Mesodermal cell (in vitro differentiated cells): ENCODE measurements around the gene RAP1GAP.

ENCODE experiments used
- H3K27ac ChIP-seq: 2 replicates; pipeline ENCODE4 v1.7.0; 2013; ENCODE audit warnings: mild to moderate bottlenecking, low read depth, low read length, moderate library complexity; ENCODE audit not compliant: severe bottlenecking
- H3K36me3 ChIP-seq: 2 replicates; pipeline ENCODE4 v1.7.1; 2013; ENCODE audit warnings: mild to moderate bottlenecking, low read length, moderate library complexity; ENCODE audit not compliant: control insufficient read depth, insufficient read depth
- H3K4me1 ChIP-seq: one replicate; pipeline ENCODE4 v1.7.1; 2013; ENCODE audit warnings: mild to moderate bottlenecking, low read length; ENCODE audit not compliant: insufficient read depth, control insufficient read depth, poor library complexity, severe bottlenecking
- H3K4me3 ChIP-seq: 2 replicates; pipeline ENCODE4 v1.7.0; 2013; ENCODE audit warnings: low read length, control low read depth, mild to moderate bottlenecking; ENCODE audit not compliant: insufficient read depth, poor library complexity, severe bottlenecking; ENCODE audit errors: extremely low read depth
- H3K9me3 ChIP-seq: 2 replicates; pipeline ENCODE4 v1.7.1; 2013; ENCODE audit warnings: mild to moderate bottlenecking, low read length, moderate library complexity; ENCODE audit not compliant: control insufficient read depth
- WGBS, 2 experiments: methylation state at CpG; one replicate each; pipeline ENCODE4 v1.1.5; 2013; ENCODE audit warnings: missing lambda C conversion rate in 2 of 2; ENCODE audit not compliant: insufficient coverage in 2 of 2; 5-methylcytosine and 5-hydroxymethylcytosine counted together

Gene RAP1GAP

DNA sequence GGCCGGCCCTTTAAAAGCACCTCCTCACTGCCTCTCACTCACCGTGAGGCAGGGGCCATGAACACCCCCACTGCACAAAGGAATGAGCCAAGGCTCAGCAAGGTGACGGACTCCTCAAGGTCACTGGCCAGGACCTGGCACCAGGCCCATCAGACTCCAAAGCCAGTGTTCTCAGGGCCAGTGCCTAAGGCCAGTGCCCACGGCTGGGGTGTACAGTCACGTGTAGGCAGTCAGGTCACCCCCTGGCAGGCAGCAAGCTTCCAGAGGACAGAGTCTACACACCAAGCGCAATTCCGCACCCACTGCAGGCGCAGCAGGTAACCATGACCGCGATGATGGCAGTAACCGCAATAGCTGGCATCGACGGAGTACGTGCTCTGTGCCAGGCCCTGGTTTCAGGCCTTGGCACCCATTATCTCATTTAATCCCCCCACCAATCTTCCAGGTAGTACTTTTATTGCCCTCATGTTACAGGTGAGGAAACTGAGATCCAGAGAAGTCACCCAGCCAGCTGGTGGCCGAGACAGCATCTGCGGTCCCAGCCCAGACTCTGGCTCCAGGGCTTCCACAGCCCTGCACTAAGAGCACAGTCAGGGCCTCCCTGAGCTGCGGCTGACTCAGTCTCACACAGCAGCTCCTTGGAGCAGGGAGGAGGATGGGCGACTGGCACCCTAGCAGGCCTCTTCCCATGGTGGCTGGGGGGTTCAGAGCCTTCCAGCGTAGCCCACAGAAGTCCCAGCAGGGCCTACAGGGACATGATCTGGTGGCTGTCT is 27.0 kb downstream of the RAP1GAP start:
- Histone ChIP-seq H3K36me3 (no peaks in the 10 kb centered on the region), H3K4me3 (no peak overlapping the region), H3K4me1 (peaks cover 13% of the 10 kb centered on the region), H3K9me3 (no peaks in the 10 kb centered on the region), H3K27ac (no peak overlapping the region)
- WGBS, 2 experiments = 88 to 90% methylated on average over 16 of the region's 19 CpGs

DNA sequence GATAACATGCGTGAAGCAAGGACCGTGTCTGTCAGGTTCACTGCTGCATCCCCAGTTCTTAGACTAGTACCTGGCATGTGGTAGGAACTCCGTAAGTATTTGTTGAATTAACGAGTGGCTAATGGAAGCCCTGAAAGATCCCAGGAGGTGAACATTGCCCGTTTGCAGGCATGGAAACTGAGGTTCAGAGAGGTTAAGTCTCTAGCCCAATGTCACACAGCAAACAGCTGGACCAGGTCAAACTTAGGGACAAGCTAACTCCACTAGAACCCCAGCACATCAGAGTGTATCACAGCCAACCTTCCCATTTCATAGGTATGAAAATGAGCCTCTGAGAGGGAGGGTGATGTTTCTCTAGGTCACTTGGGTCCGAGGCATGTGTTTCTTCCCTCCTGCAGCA is 27.6 kb downstream of the RAP1GAP start:
- no peak overlapping the region for H3K4me3 ChIP-seq
- 87 to 98% methylated on average over 5 to 6 of the region's 6 CpGs for WGBS, 2 experiments
- no peak overlapping the region for H3K27ac ChIP-seq

DNA sequence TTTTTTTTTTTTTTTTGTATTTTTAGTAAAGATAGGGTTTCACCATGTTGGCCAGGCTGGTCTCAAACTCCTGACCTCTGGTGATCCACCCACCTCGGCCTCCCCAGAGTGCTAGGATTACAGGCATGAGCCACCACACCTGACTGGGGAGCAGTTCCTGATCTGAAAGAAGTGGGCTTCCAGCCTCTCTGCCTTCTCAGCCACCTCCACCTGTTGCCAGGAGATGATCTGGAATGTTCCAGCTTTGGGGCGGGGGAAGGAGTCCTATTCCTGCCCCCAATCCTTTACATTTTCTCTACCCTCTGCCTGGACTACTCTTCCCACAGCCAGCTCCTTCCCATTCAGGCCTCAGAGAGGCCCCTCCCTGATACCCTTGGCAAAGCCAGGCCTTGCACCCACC is 28.1 kb downstream of the RAP1GAP start:
- Histone ChIP-seq H3K36me3 (no peaks in the 10 kb centered on the region), H3K4me3 (no peak overlapping the region), H3K9me3 (no peaks in the 10 kb centered on the region), H3K27ac (no peak overlapping the region), H3K4me1 (peaks cover 13% of the 10 kb centered on the region)
- WGBS, 2 experiments = 89 to 91% methylated on average over 1 to 2 of the region's 2 CpGs

More for the DNA sequence above, 27.6 kb downstream of the RAP1GAP start:
- Histone ChIP-seq H3K36me3 (no peaks in the 10 kb centered on the region), H3K9me3 (no peaks in the 10 kb centered on the region), H3K4me1 (peaks cover 13% of the 10 kb centered on the region)

DNA sequence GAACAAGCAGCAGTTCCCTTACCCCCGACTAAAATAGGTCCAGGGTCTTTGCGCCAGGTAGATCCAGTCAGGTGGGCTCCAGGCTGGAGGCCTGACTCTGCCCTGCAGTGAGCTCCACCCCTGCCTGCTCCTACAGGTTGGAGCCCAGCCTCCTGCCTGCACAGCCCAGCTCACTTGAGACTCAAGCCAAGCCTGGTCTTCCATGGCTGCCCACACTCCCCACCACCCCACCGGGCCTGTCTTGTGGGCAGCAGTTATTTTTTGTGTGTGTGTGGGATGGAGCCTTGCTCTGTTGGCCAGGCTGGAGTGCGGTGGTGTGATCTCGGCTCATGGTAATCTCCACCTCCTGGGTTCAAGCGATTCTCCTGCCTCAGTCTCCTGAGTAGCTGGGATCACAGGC is 28.5 kb downstream of the RAP1GAP start:
- Histone ChIP-seq H3K9me3 (no peaks in the 10 kb centered on the region), H3K4me3 (no peak overlapping the region), H3K27ac (no peak overlapping the region), H3K4me1 (peaks cover 13% of the 10 kb centered on the region), H3K36me3 (no peaks in the 10 kb centered on the region)
- 88 to 100% methylated on average over 1 to 4 of the region's 6 CpGs for WGBS, 2 experiments

DNA sequence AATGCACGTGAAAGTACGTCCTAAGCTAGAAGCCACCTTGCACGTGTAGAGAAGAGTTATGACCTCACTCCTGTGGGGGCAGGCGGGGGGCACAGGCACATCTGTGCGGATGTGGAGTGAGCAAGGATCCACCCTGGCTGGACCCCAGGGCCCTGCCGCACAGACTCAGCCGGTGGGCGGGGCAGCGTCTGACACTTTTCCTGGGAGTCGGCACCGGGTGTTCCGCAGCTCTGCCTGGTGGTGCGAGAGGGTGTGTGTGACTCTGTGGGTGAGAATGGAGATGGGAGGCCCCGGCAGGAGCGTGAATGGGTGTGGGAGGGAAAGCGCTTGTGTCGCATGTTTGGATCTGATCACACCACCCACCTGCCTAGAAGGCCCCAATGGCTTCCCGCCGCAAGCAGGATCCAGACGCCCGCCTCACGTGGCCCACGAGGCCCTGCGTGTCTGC is 29.5 kb downstream of the RAP1GAP start:
- Histone ChIP-seq H3K4me1 (peaks cover 19% of the 10 kb centered on the region), H3K9me3 (no peaks in the 10 kb centered on the region), H3K27ac (no peak overlapping the region), H3K36me3 (no peaks in the 10 kb centered on the region), H3K4me3 (no peak overlapping the region)
- WGBS, 2 experiments = 51 to 58% methylated on average over 13 to 15 of the region's 24 CpGs

DNA sequence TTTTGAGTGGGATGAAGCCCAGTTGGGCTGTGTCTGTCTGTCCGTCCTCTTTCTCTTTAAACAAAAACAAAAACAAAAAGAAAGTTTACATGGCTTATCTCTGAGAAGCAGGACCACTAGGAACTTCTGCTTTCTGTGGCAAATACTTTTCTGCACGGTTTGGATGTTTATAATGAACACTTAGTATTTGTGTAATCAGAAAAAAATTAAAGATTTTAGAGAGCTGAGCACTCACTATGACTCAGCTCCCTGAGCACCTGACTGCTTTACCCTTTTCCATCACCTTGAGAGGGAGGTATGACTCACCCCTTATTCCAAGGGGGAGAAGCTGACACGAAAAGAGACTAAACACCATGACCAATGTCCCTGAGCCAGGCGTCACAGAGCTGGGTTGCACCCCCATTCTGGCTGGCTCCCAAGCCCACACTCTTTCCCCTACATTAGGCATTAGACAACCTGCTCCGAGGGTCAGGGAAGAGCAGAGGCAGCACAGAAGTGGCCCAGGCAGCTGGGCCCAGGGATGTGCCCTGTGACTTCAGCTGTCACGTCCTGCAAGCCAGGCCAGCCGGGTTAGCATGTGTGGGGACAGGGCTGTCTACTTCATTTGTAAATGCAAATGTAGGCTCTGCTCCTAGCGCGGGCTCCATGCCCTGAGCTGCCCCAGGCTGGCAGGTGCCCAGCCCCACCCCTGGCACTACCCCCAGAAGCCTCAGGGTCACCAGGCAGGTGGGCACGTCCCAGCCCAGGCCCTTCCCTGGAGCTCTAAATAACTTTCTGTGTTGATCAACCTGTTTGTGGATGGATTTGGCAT is 30.4 kb downstream of the RAP1GAP start:
- Histone ChIP-seq H3K36me3 (no peaks in the 10 kb centered on the region), H3K4me1 (peaks cover 19% of the 10 kb centered on the region), H3K27ac (no peak overlapping the region), H3K9me3 (no peaks in the 10 kb centered on the region), H3K4me3 (no peak overlapping the region)
- 35 to 46% methylated on average over 7 of the region's 10 CpGs for WGBS, 2 experiments

DNA sequence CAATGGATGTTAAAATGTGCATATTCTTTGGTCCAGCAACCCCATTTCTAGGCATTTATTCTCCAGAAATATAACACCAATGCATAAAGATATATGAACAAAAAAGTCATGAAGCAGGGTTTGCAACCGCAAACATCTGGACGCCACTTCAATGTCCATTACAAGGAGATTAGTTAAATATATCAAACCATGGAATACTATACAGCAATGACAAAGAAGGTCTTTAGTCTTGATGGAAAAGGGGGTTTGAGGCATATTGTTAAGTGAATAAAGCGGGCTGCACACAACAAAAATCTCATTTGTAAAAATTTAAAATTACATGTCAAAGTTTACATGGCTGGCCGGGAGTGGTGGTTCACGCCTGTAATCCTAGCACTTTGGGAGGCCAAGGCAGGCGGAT is 31.6 kb downstream of the RAP1GAP start:
- Histone ChIP-seq H3K4me1 (peaks cover 19% of the 10 kb centered on the region), H3K27ac (no peak overlapping the region), H3K36me3 (no peaks in the 10 kb centered on the region), H3K9me3 (no peaks in the 10 kb centered on the region), H3K4me3 (no peak overlapping the region)
- WGBS, 2 experiments = 100% methylated on average over 1 to 2 of the region's 6 CpGs

DNA sequence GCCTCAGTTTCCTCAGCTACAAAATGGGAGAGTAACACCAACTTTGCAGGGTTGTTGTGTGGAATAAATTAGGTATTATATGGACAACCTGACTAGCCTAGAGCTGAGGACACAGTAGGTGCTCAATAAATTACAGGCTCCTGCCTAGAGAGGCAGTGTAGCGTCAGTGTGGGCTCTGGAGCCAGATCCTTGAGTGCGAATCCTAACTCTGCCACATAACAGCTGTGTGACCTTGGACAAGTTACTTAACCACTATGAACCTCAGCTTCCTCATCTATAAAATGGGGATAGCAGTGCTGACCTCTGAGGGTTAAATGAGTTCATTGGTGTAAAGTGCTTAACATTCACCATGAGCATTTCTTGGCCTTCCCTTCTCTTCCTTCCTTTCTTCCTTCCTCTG is 33.1 kb downstream of the RAP1GAP start:
- Histone ChIP-seq H3K36me3 (no peaks in the 10 kb centered on the region), H3K4me1 (peaks cover 22% of the 10 kb centered on the region), H3K9me3 (no peaks in the 10 kb centered on the region), H3K4me3 (no peak overlapping the region), H3K27ac (no peak overlapping the region)
- 78 to 100% methylated on average over 1 of the region's 2 CpGs for WGBS, 2 experiments

DNA sequence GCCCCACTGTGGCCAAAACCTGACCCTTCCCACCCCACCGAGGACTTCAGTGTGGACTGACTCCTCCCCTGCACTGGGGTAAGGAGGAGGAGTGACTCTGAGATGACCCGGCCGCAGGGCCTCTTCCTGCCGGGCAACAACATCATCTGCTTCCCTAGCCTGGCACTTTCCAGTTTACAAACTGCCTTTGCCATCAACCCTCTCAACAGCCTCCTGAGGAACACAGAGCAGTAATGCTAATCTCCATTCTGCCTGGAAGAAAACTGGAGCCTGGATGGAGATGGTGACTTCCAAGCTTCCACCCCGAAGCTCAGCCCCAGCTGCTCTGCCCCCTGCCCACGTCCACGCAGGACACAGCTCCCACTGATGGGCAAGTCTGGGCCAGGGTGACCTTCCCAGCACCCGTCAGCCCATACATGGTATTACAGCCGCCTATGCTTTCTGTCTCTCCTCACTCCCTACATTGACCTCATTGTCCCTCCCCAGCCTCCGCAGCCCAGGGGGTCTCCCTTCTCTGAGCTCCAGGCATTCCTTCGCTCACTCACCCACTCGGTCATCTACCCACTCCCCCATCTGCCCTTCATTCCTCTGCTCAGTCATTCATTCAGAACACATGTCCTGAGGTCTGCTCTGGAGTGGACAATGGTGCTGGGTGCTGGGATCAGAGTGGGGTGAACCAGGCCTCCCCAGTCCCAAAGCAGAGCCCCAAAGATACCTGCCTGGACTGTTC is 34.2 kb downstream of the RAP1GAP start:
- no peak overlapping the region for H3K4me3 ChIP-seq
- H3K27ac ChIP-seq = no peak overlapping the region
- H3K4me1 ChIP-seq = peaks cover 22% of the 10 kb centered on the region
- 73 to 88% methylated on average over 6 to 7 of the region's 12 CpGs for WGBS, 2 experiments
- no peaks in the 10 kb centered on the region for H3K9me3 ChIP-seq
- H3K36me3 ChIP-seq = no peaks in the 10 kb centered on the region

DNA sequence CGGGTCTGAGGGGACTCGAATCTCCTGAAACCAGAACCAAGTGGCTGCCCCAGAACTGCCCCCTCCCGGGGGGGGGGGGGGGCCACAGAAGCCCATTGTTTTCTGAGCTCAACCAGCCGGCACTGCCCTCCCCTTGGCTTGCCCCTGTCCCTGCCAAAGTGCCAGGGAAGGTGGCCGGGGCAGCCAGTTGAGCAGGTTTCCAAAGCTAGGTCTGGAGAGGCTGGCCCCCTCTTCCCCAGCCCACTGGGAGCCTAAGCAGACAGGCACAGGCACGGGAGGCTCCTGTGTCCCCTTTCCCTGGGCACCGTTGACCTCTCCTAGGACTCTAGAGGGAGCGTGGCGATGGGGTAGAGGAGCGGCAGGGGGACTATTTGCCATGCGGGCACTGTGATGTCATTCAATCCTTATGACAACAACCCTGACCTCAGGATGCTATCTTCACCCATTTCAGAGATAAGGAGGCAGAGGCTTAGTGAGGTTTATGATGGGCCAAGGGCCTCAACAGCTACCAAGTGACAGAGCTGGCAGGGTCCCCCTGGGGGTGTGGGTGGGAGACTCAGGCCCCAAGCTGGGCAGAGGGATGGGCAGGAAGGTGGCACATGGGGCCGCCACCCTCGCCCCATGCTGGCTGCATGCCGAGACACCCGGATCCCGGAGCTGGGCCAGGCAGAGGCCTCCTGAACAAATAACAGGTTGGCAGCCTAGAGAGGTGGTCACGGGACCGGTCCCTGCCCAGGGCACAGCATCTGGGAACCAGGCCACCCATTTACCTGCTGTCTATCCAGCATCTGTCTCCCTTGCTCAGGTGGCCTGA is 35.0 kb downstream of the RAP1GAP start:
- Histone ChIP-seq H3K4me1 (peaks cover 20% of the 10 kb centered on the region), H3K4me3 (no peak overlapping the region), H3K27ac (no peak overlapping the region), H3K9me3 (no peaks in the 10 kb centered on the region), H3K36me3 (no peaks in the 10 kb centered on the region)
- WGBS, 2 experiments = 88 to 92% methylated on average over 14 to 15 of the region's 18 CpGs
